ENCODE results near the gene DDAH1. TPM values are rescaled to one million over a fixed set of nuclear protein-coding genes. Genes with fewer than 3 reads are reported as not detected.

The DDAH1 gene
- total RNA-seq, 4 donors from 2014 or later, result 12.9 to 28.9 (median 18.2) TPM

- Histone ChIP-seq H3K9me3 (no peaks in the 10 kb centered on the region), H3K27me3 (no peaks in the 10 kb centered on the region), H3K36me3 (no peaks in the 10 kb centered on the region), H3K4me1 (no peaks in the 10 kb centered on the region), H3K27ac (peak overlapping the region in 1 of 2 donors; percentile 54), H3K4me3 (no peak overlapping the region)
- no peak for TF ChIP-seq CTCF (IDR thresholded peaks at IDR 0.05)
- TF ChIP-seq POLR2A (IDR thresholded peaks at IDR 0.05), result no peak
- no peak for DNase-seq
- intact Hi-C loops (cut with DNase I; ENCODE audit: low total_unique reads), result no loop called here
These were observed 121.2 kb downstream of the DDAH1 start for GRCh38 chr1:85343612-85344255.

DNA sequence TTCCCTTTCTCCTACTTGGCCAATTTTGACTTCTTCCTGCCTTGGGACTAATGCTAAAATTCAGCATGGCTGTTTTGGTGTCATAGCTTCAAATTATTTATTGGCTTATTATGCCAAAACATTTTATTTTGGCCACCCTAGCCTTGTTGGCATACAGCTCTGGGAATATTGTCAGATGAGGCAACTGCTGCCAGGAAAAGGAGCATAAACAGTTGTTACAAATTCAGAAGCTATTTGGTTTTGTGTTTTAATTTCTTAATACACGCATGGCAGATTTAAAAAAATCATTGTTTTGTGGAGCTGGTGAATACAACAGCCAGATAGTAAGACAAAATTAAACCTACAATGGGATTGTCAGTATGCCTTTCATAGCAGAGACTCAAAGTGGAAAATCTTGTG, 121.7 kb downstream of the DDAH1 start:
- H3K4me3 ChIP-seq, result no peak overlapping the region
- no peak for TF ChIP-seq POLR2A (IDR thresholded peaks at IDR 0.05)
- TF ChIP-seq CTCF (IDR thresholded peaks at IDR 0.05), result no peak
- peak overlapping the region; percentile 9 to 54 for H3K27ac ChIP-seq
- H3K36me3 ChIP-seq, result no peaks in the 10 kb centered on the region
- no peaks in the 10 kb centered on the region for H3K9me3 ChIP-seq
- intact Hi-C loops (cut with DNase I; ENCODE audit: low total_unique reads), result no loop called here
- DNase-seq, result no peak
- no peaks in the 10 kb centered on the region for H3K27me3 ChIP-seq
- no peaks in the 10 kb centered on the region for H3K4me1 ChIP-seq

- TF ChIP-seq CTCF (IDR thresholded peaks at IDR 0.05) (no peak), POLR2A (IDR thresholded peaks at IDR 0.05) (no peak)
- intact Hi-C loops (cut with DNase I; ENCODE audit: low total_unique reads), result no loop called here
- Histone ChIP-seq H3K27ac (no peak overlapping the region), H3K4me3 (no peak overlapping the region), H3K9me3 (no peaks in the 10 kb centered on the region), H3K4me1 (no peaks in the 10 kb centered on the region), H3K27me3 (no peaks in the 10 kb centered on the region), H3K36me3 (no peaks in the 10 kb centered on the region)
- DNase-seq, result no peak
These were observed 122.8 kb downstream of the DDAH1 start for GRCh38 chr1:85342207-85342606.

DNA sequence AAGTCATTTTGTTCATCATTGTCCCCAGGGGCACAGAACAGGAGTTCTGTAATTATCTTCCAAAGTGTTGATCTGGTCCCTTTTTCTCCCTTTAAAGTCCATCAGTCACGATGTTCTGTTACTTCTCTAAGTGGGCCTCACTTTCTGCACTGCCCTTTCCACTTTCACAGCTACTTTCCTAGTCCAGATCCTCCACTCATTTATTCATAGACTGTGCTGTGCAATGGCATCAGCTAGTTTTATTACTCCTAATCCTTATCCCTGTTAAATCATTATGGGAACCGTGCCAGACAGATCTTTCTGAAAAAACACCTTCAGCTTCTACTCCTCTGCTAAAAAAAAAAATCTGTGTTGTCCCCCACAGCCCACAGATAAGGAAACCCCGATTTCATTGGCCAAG, 124.5 kb downstream of the DDAH1 start:
- no peaks in the 10 kb centered on the region for H3K4me1 ChIP-seq
- no peak overlapping the region for H3K27ac ChIP-seq
- intact Hi-C loops (cut with DNase I; ENCODE audit: low total_unique reads), result no loop called here
- H3K4me3 ChIP-seq, result no peak overlapping the region
- DNase-seq, result no peak
- TF ChIP-seq CTCF (IDR thresholded peaks at IDR 0.05) (no peak), POLR2A (IDR thresholded peaks at IDR 0.05) (no peak)
- no peaks in the 10 kb centered on the region for H3K27me3 ChIP-seq
- H3K9me3 ChIP-seq, result no peaks in the 10 kb centered on the region
- H3K36me3 ChIP-seq, result no peaks in the 10 kb centered on the region

- no peak overlapping the region for H3K4me3 ChIP-seq
- no peak for TF ChIP-seq POLR2A (IDR thresholded peaks at IDR 0.05)
- H3K36me3 ChIP-seq, result no peaks in the 10 kb centered on the region
- DNase-seq, result no peak
- intact Hi-C loops (cut with DNase I; ENCODE audit: low total_unique reads), result no loop called here
- H3K9me3 ChIP-seq, result no peaks in the 10 kb centered on the region
- no peaks in the 10 kb centered on the region for H3K27me3 ChIP-seq
- no peak overlapping the region for H3K27ac ChIP-seq
- H3K4me1 ChIP-seq, result no peaks in the 10 kb centered on the region
These were observed 125.1 kb downstream of the DDAH1 start for GRCh38 chr1:85339656-85340399.

Data from uterus (tissue), 4 donors.